HL-60/S4 (cell line): ENCODE measurements around the gene DAB2.

Experiments
- in situ Hi-C: fragments of 300-500 bp; cut with MboI; formaldehyde crosslinking; loops from 2 replicates; pipeline ENCODE4 v1.14.3; 2022; ENCODE audit warnings: low sequenced_read_pairs

Gene DAB2

GRCh38 chr5:39390945-39391344, 33.8 kb downstream of the DAB2 start:
- in situ Hi-C loops: no loop called here

GRCh38 chr5:39387293-39387692, 37.5 kb downstream of the DAB2 start:
- in situ Hi-C loops: loop anchor here (10.0 kb wide), 1 partner anchor 168 kb away; no protein-coding TSS in a partner anchor

GRCh38 chr5:39384271-39384670, 40.5 kb downstream of the DAB2 start:
- in situ Hi-C loops: loop anchor here (10.0 kb wide), 1 partner anchor 171 kb away; no protein-coding TSS in a partner anchor

GRCh38 chr5:39381376-39381775, 43.4 kb downstream of the DAB2 start:
- in situ Hi-C loops: loop anchor here (10.0 kb wide), 1 partner anchor 173 kb away; no protein-coding TSS in a partner anchor

- in situ Hi-C loops: loop anchor here (10.0 kb wide), 1 partner anchor 175 kb away; no protein-coding TSS in a partner anchor
Observed at GRCh38 chr5:39379693-39380092, 45.1 kb downstream of the DAB2 start.

GRCh38 chr5:39377613-39378012, 47.2 kb downstream of the DAB2 start:
- in situ Hi-C loops: no loop called here

- in situ Hi-C loops: no loop called here
Observed at GRCh38 chr5:39376293-39376714, 48.5 kb downstream of the DAB2 start.

- in situ Hi-C loops: no loop called here
Observed at GRCh38 chr5:39373791-39374190, 51.0 kb downstream of the DAB2 start.

GRCh38 chr5:39371367-39371635, 53.5 kb downstream of the DAB2 start:
- in situ Hi-C loops: no loop called here

- in situ Hi-C loops: no loop called here
Observed at GRCh38 chr5:39370555-39371366, 54.0 kb downstream of the DAB2 start.

- in situ Hi-C loops: no loop called here
Observed at GRCh38 chr5:39369123-39369815, 55.5 kb downstream of the DAB2 start.

- in situ Hi-C loops: no loop called here
Observed at GRCh38 chr5:39368116-39368515, 56.7 kb downstream of the DAB2 start.

GRCh38 chr5:39367711-39368110, 57.1 kb downstream of the DAB2 start:
- in situ Hi-C loops: no loop called here

GRCh38 chr5:39364367-39364766, 60.4 kb downstream of the DAB2 start, which contains the start of gene C9:
Gene C9 (minus strand): TSS chr5:39364495. CDS start chr5:39364464, 31 bp downstream.
- in situ Hi-C loops: no loop called here

- in situ Hi-C loops: no loop called here
Observed at GRCh38 chr5:39363217-39363616, 61.6 kb downstream of the DAB2 start.

- in situ Hi-C loops: no loop called here
Observed at GRCh38 chr5:39362646-39363045, 62.1 kb downstream of the DAB2 start.

- in situ Hi-C loops: no loop called here
Observed at GRCh38 chr5:39361306-39361705, 63.5 kb downstream of the DAB2 start.

GRCh38 chr5:39360471-39361111, 64.2 kb downstream of the DAB2 start:
- in situ Hi-C loops: no loop called here

- in situ Hi-C loops: no loop called here
Observed at GRCh38 chr5:39356263-39356662, 68.5 kb downstream of the DAB2 start.

- in situ Hi-C loops: no loop called here
Observed at GRCh38 chr5:39355324-39355723, 69.5 kb downstream of the DAB2 start.

GRCh38 chr5:39353717-39354399, 70.9 kb downstream of the DAB2 start:
- in situ Hi-C loops: no loop called here
